RPMI8226 (cell line): ENCODE results near the gene SSH2.
A peak's percentile ranks its signal among the peaks of the same experiment; 100 is the strongest.
"Not testable (repeated sequence)": the region's sequence is repeated elsewhere in the genome, so short reads cannot be mapped to it uniquely, and the experiment has no call there.

ENCODE experiments used
- DNase-seq: peaks from one replicate; pipeline ENCODE4 v3.0.0-alpha.2; 2015

The SSH2 gene

DNA sequence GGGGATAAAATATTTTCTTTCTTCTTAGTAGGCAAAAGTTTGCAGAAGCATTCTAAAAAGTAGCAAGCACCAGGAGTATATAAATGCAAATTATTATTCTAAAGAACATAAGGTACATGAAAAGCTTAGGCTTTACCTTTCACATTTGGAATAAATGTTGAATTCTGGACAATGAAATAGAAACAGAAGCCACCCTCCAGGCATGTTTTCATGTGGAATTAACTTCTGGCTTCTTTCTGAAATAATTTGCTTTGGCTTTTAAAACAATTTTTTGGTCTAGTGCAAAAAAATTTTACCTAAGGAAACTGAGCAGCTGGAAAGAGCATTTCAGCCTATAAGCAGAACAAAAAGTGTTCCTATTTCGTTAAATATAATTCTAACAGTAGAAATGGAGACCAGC is 197.8 kb downstream of the SSH2 start:
- no peak for DNase-seq

DNA sequence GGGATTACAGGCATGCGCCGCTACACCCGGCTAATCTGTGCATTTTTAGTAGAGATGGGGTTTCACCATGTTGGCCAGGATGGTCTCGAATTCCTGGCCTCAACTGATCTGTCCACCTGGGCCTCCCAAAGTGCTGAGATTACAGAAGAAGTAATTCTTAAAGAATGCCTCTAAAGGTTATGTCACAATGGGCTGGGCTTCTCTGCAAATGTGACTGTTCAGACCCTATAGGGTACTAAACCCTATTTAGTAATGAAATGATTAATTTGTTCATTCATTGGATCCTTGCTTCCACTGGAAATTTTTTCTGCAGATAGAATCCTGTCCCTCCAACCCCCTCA is 198.5 kb downstream of the SSH2 start:
- DNase-seq: no peak

DNA sequence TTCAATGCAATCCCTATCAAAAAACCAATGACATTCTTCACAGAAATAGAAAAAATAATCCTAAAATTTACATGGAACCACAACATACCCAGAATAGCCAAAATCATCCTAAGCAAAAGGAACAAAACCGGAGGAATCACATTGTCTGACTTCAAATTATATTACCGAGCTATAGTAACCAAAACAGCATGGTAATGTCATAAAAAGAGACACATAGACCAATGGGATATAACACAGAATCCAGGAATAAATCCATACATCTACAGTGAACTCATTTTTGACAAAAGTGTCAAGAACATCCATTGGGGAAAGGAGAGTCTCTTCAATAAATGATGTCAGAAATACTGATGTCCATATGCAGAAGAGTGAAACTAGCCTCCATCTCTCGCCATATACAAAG is 201.5 kb downstream of the SSH2 start:
- DNase-seq: no peak

DNA sequence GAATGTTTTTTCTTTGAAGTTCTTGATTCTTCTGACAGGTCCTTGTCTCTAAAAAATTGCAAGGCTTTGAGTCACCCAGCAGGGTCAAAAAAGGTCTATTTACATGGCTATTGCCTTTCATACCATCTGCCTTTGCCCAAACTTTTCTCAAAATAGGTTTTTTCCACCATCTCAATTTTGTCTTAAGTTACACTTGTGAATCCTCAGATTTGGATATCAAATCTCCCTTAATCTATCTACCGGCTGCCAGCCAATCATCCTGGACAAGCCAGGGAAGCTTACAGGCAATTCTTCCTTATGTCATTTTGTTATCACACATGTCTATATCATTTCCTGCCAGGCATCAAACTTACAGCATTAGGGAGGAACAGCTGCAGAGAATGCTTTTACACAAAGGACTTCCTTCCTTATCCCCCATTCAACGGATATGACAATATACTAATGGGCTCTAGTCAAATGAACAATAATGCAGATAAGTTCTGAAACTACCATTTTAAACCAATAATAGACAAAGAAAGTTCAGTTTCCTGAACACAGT is 203.2 kb downstream of the SSH2 start:
- no peak for DNase-seq

DNA sequence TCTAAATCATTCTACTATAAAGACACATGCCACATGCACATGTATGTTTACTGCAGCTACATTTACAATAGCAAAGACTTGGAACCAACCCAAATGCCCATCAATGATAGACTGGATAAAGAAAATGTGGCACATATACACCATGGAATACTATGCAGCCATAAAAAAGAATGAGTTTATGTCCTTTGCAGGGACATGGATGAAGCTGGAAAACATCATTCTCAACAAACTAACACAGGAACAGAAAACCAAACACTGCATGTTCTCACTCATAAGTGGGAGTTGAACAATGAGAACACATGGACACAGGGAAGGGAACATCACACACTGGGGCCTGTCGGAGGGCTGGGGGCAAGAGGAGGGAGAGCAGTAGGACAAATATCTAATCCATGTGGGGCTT is 204.6 kb downstream of the SSH2 start:
- DNase-seq: not testable (repeated sequence)

DNA sequence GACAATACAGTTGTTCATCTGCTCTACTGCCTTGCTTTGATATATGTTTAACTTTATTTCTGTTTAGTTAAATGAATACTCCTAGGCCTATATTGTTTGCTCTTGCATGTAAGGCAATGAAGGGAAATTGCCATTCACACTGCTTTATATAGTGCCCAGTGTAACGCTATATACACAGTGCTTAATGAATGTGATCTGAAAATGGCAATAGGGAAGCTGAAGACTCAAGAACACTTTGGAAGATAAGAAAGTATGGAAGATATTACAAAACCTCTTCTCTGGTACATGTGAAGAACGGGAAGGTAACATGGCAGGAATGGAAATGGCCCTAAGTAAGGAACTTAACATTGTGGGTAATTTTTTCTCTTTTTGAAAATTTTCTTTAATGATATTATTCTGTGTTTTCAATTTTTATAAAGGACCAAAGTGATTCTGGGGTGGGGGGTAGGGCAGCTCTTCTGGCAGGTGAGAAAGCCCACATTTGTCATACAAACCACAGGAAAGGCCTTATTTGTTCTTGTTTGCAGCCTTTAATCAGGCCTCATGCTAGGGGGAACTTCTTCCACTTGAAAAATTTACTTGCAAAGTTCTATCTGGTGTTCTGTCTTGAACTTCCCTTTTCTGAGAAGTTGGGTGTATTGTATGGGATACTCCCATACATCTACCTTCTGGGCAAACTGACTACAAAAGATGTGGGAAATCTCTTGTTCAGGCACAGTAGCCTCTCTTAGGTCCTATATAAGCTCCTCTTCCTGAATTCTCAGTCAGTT is 206.6 kb downstream of the SSH2 start:
- DNase-seq: peak; percentile 5

DNA sequence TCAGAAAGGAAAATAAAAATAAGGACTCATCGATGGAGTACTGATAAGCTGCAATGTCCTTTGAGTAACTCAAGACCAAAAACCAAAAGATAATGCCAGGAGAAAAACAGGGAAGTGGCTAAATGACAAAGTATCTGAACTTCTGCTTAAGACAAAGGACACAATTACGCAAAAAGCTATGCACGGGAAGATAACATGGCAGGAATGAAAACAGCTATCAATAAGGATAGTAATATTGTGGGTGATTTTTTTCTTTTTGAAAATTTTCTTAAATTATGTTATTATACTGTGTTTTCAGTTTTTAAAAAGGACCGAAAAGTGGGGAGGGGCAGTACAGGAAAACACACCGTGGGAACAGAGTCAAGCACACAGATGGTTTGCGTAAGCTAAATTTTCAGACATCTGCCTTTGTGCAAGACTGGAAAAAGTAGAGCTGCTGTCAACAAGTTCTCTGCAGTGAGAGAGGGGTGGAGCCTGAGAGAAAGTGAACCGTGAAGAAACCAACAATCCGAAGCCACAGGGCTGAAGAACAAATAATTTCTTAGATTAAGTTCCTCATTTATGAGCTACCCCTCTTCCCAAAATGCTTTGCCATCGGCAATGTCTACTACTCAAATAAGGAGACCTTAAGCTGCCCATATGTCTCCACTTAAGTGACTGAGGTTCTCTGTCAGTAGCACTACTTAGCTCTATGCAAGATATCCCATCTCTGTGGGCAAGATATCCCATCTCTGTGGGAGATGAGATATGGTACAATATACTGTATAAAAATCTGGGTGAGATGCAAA is 207.4 kb downstream of the SSH2 start:
- DNase-seq: peak; percentile 83

DNA sequence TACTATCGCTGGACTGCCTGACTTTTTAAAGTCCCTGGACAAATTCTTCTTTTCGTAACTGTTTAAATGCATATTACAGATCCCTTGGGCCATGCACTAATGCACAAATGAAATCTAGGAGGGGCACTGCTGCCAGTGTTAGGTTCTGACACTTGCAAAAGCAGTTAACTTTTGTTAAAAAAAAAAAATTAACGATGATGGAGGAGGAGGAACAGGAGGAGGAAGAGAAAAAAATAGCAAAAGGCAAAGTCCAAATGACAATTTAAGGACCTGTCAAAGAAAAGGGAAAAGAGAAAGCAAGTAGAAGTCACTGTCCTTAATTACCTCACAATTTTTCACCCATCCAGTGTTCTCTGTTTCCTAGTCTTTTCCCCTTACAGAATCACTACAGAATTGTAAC is 209.5 kb downstream of the SSH2 start:
- DNase-seq: no peak

DNA sequence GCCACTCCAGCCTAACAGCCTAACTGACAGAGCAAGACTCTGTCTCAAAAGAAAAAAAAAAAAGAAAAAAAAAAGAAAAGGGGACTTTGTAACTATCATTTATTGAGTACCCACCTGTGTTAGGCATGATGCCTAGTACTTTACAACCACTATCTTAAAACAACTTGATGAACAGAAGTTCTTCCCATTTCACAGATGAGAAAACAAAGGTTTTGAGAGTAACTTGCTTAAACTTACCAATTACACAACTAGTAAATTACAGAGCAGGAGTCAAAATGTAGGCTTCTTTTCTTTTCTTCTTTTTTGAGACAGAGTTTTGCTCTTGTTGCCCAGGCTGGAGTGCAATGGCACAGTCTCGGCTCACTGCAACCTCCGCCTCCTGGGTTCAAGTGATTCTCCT is 210.6 kb downstream of the SSH2 start:
- DNase-seq: no peak

DNA sequence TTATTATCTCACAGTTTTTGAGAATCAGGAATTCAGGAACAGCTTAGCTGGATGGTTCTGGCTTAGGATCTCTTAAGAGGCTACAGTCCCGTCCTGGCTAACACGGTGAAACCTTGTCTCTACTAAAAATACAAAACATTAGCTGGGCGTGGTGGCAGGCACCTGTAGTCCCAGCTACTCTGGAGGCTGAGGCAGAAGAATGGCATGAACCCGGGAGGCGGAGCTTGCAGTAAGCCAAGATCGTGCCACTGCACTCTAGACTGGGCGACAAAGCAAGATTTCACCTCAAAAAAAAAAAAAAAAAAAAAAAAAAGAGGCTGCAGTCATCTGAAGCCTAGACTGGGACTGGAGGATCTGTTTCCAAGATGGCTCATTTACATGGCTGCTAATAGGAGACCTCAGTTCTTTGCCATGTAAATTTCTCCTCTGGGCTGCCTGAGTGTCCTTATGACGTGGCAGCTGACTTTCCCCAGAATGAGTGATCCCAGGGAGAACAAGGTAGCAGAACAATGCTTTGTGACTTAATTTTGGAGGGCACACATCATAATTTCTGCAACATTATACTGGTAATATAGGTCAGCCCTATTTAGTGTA is 211.5 kb downstream of the SSH2 start:
- DNase-seq: no peak

DNA sequence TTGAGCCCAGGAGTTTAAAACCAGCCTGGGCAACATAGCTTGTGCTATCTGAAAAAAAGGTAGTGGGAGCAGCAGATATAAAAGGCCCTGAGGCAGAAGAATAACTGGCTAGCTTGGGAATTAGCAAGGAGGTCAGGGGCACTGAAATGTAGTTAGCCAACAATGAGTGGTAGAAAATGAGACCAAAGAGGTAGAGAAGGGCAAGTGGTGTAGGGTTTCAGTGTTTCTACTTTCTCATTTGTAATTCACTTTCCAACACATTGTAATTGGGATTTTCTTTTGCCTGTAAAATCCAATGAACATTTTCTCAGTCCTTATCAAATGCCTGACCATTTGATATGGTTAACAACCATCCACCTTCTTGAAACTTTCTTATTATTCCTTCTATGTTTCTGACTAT is 212.2 kb downstream of the SSH2 start:
- DNase-seq: no peak

DNA sequence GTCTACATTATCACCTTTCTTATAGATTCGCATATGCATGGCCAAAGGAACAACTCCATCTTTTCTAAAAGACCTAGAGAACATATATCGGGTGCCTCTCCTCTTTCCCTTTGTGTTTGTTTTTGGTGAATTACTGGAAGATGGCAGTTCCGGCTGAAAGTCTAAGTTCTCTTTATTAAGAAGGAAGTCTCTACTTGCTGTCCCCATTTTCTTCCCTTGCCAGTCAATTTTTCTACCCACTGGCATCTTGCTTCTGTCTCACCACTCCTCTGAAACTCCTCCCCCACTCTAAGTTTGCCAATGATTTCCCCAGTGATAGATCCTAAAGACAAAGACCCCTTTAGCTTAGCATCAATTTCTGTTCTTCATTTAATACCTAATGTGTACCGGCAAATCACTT is 213.5 kb downstream of the SSH2 start:
- DNase-seq: no peak

DNA sequence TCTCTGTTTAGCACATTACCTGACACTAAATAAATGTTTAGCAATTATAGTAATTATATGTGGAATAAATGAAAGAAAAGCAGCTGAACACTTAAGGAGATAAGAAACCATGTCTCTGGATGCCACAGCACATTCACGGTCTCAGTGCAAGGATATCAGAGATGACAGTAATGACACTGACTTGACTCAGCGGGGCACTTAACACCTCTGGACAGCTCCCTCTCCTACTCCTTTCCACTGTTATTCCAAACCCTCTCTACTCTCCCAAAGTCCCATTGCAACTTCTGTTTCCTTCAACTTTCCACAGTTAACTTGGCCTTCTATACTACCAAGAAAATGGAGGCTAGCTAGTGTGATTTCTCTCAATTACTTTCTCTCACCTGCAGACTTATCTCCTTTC is 214.3 kb downstream of the SSH2 start:
- DNase-seq: no peak

DNA sequence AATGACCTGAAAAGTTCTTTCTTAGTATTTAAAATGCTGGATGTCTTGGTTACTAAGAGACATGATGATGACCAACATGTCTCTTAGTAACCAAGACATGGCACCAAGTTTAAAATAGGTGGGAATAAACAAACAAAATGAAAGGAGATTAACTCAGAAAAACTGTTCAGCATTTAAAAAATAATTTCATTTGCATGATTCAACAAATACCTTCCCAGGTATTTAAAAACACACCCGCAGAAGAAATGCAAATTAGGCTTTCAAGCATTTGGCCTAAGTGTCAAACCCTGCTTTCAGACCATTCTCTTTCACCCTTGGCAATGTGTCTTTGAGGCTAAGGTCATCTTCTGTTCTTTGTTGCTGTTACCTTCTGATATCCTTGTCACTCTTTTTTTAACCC is 215.9 kb downstream of the SSH2 start:
- DNase-seq: no peak

DNA sequence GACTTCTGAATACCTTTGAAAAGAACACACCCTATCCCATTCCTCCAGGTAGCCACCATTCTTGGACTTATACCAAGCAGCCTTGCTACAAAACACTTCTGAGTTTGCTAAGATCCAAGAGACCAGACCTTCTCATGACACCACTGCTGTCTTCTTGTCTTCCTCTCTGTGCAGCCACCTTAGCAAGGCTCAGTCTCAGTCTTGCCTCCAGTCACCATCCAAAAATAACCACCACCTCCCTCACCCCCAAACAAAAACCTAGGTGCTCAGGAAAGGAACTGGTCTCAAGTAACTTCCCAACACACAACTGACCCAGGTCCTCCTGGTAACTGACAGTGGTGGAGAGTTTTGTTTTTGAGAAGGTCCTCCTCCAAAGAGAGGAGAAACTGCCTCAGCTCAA is 216.4 kb downstream of the SSH2 start:
- DNase-seq: no peak

DNA sequence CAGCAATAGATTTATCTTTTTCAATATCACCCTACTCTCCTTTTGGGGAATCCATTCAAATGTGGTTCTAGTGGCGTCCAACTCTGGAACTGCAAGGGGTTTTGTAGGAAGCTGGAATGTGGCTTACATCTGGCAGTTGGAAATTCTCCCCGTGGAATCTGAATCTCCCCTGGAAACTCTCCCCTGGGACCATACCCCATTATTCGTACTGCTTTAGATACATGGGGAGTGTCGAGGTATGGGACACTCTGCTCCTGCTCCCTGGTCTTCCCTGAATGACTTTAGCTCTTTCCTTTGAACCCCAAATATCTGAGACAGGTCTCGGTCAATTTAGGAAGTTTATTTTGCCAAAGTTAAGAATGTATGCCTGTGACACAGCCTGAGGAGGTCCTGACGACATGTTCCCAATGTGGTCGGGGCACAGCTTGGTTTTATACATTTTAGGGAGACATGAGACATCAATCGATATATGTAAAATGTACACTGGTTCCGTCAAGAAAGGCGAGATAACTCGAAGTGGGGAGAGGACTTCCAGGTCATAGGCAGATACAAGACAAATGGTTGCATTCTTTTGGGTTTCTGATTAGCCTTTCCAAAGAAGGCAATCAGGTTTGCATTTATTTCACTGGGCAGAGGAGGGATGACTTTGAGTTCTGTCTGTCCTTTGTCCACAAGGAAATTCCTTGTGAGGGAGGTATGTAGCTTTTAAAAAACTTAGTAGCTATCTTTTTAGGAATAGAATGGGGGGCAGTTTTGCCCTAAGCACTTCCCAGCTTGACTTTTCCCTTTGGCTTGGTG is 218.2 kb downstream of the SSH2 start:
- no peak for DNase-seq

DNA sequence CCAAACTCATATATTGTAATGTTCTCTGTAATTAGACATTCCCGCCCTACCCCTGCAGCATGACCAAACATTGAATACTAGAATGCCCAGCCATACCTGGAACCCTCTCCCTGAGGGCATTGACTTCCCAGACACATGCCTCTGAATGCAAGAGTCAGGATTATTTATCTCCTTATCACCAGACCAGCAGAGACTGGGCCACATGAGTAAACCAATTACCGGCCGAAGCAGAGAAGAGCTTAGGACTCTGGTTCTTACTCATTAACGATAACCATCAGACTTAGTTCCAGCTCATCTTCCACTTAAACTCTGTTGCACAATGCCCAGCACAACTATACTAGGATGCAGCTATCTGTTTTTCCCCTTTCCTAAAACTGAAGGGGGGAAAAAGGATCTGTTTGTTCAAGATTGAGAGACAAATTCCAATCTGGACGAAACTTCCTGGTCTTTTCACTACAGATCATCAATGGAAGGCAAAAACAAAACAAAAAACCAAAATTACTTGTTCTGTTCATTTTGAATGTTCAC is 219.1 kb downstream of the SSH2 start:
- DNase-seq: no peak

DNA sequence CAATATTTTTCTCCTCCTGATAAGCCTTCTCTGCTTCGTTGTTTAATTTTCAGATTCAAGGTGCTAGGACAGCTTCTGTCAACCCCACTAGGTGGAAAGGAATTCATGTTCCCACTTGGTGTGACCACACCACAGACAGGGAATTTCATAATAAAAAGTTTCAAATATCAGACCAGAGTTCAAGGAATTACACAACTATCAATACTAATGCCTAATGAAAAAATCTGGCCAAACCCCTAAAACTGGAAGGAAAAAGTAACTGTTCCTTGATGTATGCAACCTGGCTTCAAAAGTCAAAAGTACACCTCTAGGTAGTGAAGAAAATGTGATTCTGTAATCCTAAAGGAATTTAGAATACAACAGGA is 219.5 kb downstream of the SSH2 start:
- DNase-seq: no peak

DNA sequence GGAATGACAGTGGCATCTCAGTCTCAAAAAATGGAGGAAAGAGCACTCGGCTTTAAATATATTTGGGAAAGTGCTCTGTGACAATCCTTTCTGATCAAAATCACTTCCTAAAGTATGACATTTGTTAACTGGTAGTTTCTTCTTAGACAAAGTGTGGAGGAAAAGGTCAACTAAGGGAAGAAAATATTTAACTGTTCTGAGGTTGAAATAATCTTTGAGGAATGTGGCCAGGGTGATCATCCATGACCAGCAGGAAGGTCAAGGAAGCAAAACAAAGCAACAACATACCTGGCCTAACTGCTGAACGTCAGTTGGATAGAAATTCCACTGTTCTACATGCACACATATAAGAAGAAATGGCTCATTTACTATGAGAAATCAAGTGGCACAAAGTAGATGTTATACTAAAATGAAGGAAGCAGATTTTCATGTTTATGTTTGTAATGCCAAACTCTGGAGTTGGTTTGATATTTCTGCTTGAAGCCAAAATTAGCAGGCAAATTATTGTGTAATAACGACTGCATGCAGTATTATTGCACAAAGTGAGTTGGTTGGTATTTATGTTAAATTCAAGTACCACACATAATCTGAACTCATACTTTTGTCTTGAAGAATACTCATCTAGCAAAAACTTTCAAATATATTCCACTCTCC is 220.0 kb downstream of the SSH2 start:
- DNase-seq: no peak

DNA sequence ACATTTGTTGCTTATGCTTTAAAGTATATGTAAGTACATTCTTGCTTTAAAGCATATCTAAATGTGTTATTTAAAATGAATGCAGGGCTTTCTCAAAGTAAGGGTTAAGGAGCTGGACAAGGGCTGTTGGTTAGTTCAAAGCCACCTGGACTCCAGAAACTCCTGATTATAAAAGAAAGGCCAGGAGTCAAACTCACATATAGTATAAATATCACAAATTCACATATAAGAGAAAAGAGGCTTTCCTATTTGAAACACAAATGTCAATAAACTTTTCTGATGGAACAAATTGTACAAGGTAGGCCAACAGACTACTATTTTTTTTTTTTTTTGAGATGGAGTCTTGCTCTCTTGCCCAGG is 222.8 kb downstream of the SSH2 start:
- no peak for DNase-seq

DNA sequence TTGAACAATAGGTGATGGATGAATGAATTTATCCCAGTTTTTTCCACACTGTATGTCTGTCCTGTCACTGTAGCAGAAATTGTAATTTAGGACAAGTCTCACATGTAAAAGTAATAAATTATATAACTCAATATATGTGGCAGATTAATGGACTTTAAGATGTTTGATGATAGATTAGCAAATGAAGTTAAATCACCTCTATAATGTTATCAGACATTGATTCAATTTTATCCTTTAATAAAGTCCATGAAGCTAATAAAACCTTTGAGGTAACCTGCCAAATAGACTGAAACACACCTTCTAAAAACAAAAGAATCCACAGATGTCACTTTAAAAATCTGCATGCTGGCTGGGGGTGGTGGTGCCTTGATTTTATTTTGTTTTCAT is 224.0 kb downstream of the SSH2 start:
- no peak for DNase-seq

DNA sequence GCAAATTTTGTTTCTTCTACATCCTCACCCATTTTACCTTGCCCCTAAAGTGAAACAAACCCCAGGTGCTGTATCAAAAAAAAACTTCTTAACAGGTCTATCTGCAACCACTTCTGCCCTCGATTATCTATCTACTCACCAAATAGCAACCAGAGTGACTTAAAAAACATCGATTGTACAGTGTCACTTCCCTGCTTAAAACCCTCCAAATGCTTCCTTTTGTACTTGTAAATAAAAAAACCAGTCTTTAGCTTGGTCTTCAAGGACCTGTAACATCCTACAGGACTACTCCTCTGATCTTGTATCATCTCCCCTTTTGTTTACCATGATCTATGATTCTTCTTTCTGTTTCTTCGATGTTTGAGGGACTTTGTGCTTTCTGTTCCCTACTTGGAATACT is 224.6 kb downstream of the SSH2 start:
- DNase-seq: peak; percentile 7

DNA sequence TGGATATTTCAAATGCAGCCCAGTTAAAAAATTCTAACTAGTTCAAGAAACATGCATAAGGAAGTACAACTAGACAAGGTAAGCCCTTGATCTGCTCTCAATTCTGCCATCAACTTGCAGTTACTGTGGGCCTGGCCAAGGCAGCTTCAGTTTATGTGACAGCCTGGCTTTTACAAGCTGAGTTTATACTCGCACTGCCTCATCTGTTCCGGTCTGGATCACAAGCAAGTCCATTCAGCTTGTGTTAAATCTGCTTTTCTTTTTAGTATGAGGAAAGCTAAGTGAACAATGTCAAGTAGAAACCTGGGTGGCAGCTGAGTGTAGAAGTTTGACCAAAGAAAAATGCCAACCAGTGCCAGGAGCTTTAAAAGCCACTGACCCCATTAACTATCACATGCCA is 230.7 kb downstream of the SSH2 start:
- DNase-seq: no peak
